ENCODE measurements around the gene ELAC2. TPM values are rescaled to one million over a fixed set of nuclear protein-coding genes. Genes with fewer than 3 reads are reported as not detected.

The ELAC2 gene
- polyA plus RNA-seq, 1 donor from 2014 or later: 34.6 TPM

GRCh38 chr17:12985431-12986293 lies 32.2 kb downstream of the ELAC2 start:
- Histone ChIP-seq H3K9ac (ENCODE audit: low read length) (no peak overlapping the region), H3K27ac (ENCODE audit: low read length) (no peak overlapping the region), H2AFZ (ENCODE audit: low read depth, low read length) (no peak overlapping the region), H3F3A (ENCODE audit: insufficient read depth, low read length, poor library complexity, severe bottlenecking) (no peaks in the 10 kb centered on the region), H3K79me2 (replicated peaks; ENCODE audit: insufficient read depth, low read length) (no peaks in the 10 kb centered on the region), H3K27me3 (ENCODE audit: insufficient read depth, low read depth, low read length) (no peaks in the 10 kb centered on the region), H3K9me2 (ENCODE audit: insufficient read depth, low read length) (no peaks in the 10 kb centered on the region), H3K4me2 (ENCODE audit: low read length) (no peak overlapping the region), H4K20me1 (ENCODE audit: insufficient read depth) (no peaks in the 10 kb centered on the region), H3K4me3 (ENCODE audit: low read length) (no peak overlapping the region), H3K9me3 (ENCODE audit: low read length) (no peaks in the 10 kb centered on the region), H3K36me3 (ENCODE audit: insufficient read depth, low read length) (no peaks in the 10 kb centered on the region)
- TF ChIP-seq REST (IDR thresholded peaks at IDR 0.05; ENCODE audit: borderline replicate concordance): no peak
- TF ChIP-seq RAD21 (conservative IDR thresholded peaks at IDR 0.05): no peak
- no peak for TF ChIP-seq EZH2 (IDR thresholded peaks at IDR 0.05; ENCODE audit: borderline replicate concordance, insufficient read depth, low read length, poor library complexity, severe bottlenecking)
- no peak for TF ChIP-seq EP300 (conservative IDR thresholded peaks at IDR 0.05; ENCODE audit: poor library complexity, severe bottlenecking)

GRCh38 chr17:12983991-12984884 lies 33.6 kb downstream of the ELAC2 start:
- Histone ChIP-seq H2AFZ (ENCODE audit: low read depth, low read length) (no peak overlapping the region), H3K27me3 (ENCODE audit: insufficient read depth, low read depth, low read length) (no peaks in the 10 kb centered on the region), H3K79me2 (replicated peaks; ENCODE audit: insufficient read depth, low read length) (no peaks in the 10 kb centered on the region), H3K27ac (ENCODE audit: low read length) (no peak overlapping the region), H3K9ac (ENCODE audit: low read length) (no peak overlapping the region), H3K4me3 (ENCODE audit: low read length) (no peak overlapping the region), H3K9me2 (ENCODE audit: insufficient read depth, low read length) (no peaks in the 10 kb centered on the region), H3K4me2 (ENCODE audit: low read length) (no peak overlapping the region), H3K36me3 (ENCODE audit: insufficient read depth, low read length) (no peaks in the 10 kb centered on the region), H3K9me3 (ENCODE audit: low read length) (no peaks in the 10 kb centered on the region), H3F3A (ENCODE audit: insufficient read depth, low read length, poor library complexity, severe bottlenecking) (no peaks in the 10 kb centered on the region), H4K20me1 (ENCODE audit: insufficient read depth) (no peaks in the 10 kb centered on the region)
- TF ChIP-seq, protein P1, sequence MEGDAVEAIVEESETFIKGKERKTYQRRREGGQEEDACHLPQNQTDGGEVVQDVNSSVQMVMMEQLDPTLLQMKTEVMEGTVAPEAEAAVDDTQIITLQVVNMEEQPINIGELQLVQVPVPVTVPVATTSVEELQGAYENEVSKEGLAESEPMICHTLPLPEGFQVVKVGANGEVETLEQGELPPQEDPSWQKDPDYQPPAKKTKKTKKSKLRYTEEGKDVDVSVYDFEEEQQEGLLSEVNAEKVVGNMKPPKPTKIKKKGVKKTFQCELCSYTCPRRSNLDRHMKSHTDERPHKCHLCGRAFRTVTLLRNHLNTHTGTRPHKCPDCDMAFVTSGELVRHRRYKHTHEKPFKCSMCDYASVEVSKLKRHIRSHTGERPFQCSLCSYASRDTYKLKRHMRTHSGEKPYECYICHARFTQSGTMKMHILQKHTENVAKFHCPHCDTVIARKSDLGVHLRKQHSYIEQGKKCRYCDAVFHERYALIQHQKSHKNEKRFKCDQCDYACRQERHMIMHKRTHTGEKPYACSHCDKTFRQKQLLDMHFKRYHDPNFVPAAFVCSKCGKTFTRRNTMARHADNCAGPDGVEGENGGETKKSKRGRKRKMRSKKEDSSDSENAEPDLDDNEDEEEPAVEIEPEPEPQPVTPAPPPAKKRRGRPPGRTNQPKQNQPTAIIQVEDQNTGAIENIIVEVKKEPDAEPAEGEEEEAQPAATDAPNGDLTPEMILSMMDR (IDR thresholded peaks at IDR 0.05; ENCODE audit: poor library complexity, severe bottlenecking): no peak
- TF ChIP-seq SMC3 (conservative IDR thresholded peaks at IDR 0.05; ENCODE audit: poor library complexity): no peak
- TF ChIP-seq EZH2 (IDR thresholded peaks at IDR 0.05; ENCODE audit: borderline replicate concordance, insufficient read depth, low read length, poor library complexity, severe bottlenecking): no peak
- no peak for TF ChIP-seq POLR2AphosphoS5 (IDR thresholded peaks at IDR 0.05)
- no peak for TF ChIP-seq TAF1 (IDR thresholded peaks at IDR 0.05; ENCODE audit: low read depth)
- TF ChIP-seq RAD21 (conservative IDR thresholded peaks at IDR 0.05): no peak
- TF ChIP-seq REST (IDR thresholded peaks at IDR 0.05; ENCODE audit: borderline replicate concordance): no peak
- TF ChIP-seq MXI1 (conservative IDR thresholded peaks at IDR 0.05; ENCODE audit: poor library complexity, severe bottlenecking): no peak
- TF ChIP-seq EP300 (conservative IDR thresholded peaks at IDR 0.05; ENCODE audit: poor library complexity, severe bottlenecking): no peak
